ENCODE measurements around the gene TLE6.

- TF ChIP-seq CTCF (IDR thresholded peaks at IDR 0.05; ENCODE audit: low read length): no peak
- TF ChIP-seq EZH2phosphoT487 (IDR thresholded peaks at IDR 0.05; ENCODE audit: low read length): no peak
- no peak for TF ChIP-seq EZH2 (optimal IDR thresholded peaks at IDR 0.05; ENCODE audit: low read depth, low read length)
Observed at GRCh38 chr19:2960120-2960519, 17.2 kb upstream of the TLE6 start.
